HG02763 (cell line): ENCODE measurements around the gene FASTK.

Source experiments
- ATAC-seq: cut with Tn5 transposase; IDR thresholded peaks from one replicate; pipeline ENCODE4 v1.9.1; 2021; ENCODE audit warnings: mild to moderate bottlenecking, moderate library complexity; ENCODE audit not compliant: unreplicated experiment

FASTK gene

GRCh38 chr7:151083071-151083823, 2.6 kb upstream of the FASTK start, which contains the start of gene TMUB1:
TMUB1 (minus strand) TSS chr7:151083493; CDS start chr7:151082563, 930 bp downstream.
- peak; percentile 51 for ATAC-seq

GRCh38 chr7:151082141-151083070, 1.8 kb upstream of the FASTK start:
- ATAC-seq, result no peak

GRCh38 chr7:151081170-151082101, 827 bp upstream of the FASTK start:
- no peak for ATAC-seq

- ATAC-seq, result peak; percentile 1
Observed at GRCh38 chr7:151080067-151080521, 515 bp downstream of the FASTK start.

GRCh38 chr7:151079199-151079910, 1.3 kb downstream of the FASTK start:
- no peak for ATAC-seq

- ATAC-seq, result no peak
Observed at GRCh38 chr7:151078233-151079040, 2.2 kb downstream of the FASTK start.

GRCh38 chr7:151077705-151078232, 2.8 kb downstream of the FASTK start:
- no peak for ATAC-seq

- no peak for ATAC-seq
Observed at GRCh38 chr7:151076863-151077704, 3.5 kb downstream of the FASTK start.

GRCh38 chr7:151075978-151076426, 4.6 kb downstream of the FASTK start:
- no peak for ATAC-seq

- ATAC-seq, result no peak
Observed at GRCh38 chr7:151075662-151075971, 5.0 kb downstream of the FASTK start.

- no peak for ATAC-seq
Observed at GRCh38 chr7:151074817-151075661, 5.6 kb downstream of the FASTK start.

- no peak for ATAC-seq
Observed at GRCh38 chr7:151073990-151074389, 6.6 kb downstream of the FASTK start.

- no peak for ATAC-seq
Observed at GRCh38 chr7:151071032-151071866, 9.4 kb downstream of the FASTK start.

GRCh38 chr7:151070574-151070960, 10.0 kb downstream of the FASTK start:
- ATAC-seq, result no peak

GRCh38 chr7:151069841-151070573, 10.6 kb downstream of the FASTK start:
- no peak for ATAC-seq
